Panc1 (cell line): ENCODE data around the gene FBN1. TPM values are rescaled to one million over a fixed set of nuclear protein-coding genes. Genes with fewer than 3 reads are reported as not detected.

Experiments
- ATAC-seq: fragments of 200-7000 bp; cut with Tn5 transposase; 2 replicates; pipeline ENCODE4 v1.9.1; 2020; ENCODE audit warnings: mild to moderate bottlenecking, moderate library complexity
- BruUV-seq: library from RNA; stranded (reverse); fragments of 400-500 nt; replicated peaks from 2 replicates; lab custom pipeline; 2021; lab: Mats Ljungman, UMichigan
- CTCF ChIA-PET: fragments of 300-600 bp; sonication (Branson Sonifier 250); formaldehyde crosslinking; loops from one replicate; lab custom pipeline; 2022; ENCODE audit warnings: antibody characterized with exemption; lab: Charles Lee
- POLR2A ChIA-PET: fragments of 300-600 bp; sonication (Branson Sonifier 250); formaldehyde crosslinking; loops from one replicate; lab custom pipeline; 2022; ENCODE audit warnings: antibody characterized with exemption; lab: Charles Lee
- DNase-seq: peaks from one replicate; pipeline ENCODE4 v3.0.0-alpha.2; 2010; ENCODE audit warnings: low read depth, low spot score
- H3K27ac ChIP-seq: 2 replicates; pipeline ENCODE4 v1.5.1; 2011; ENCODE audit warnings: mild to moderate bottlenecking, low read length, inconsistent platforms
- H3K27me3 ChIP-seq: fragments of 200-500 bp; sonication (Bioruptor generic); 2 replicates; pipeline ENCODE4 v1.6.0; 2014; ENCODE audit warnings: low read length, inconsistent platforms; ENCODE audit not compliant: control insufficient read depth, insufficient read depth
- H3K36me3 ChIP-seq: fragments of 200-500 bp; sonication (Bioruptor generic); 2 replicates; pipeline ENCODE4 v1.5.1; 2014; ENCODE audit warnings: inconsistent platforms, mild to moderate bottlenecking, low read length, moderate library complexity; ENCODE audit not compliant: control insufficient read depth, insufficient read depth
- H3K4me1 ChIP-seq: 2 replicates; pipeline ENCODE4 v1.5.1; 2011; ENCODE audit warnings: inconsistent platforms, mild to moderate bottlenecking, low read length, moderate library complexity; ENCODE audit not compliant: control insufficient read depth, insufficient read depth
- H3K4me3 ChIP-seq, 2 experiments: 2 replicates each; pipeline ENCODE4 v1.5.1; 2011 to 2012; ENCODE audit warnings: low read depth in 2 of 2, low read length in 2 of 2, mild to moderate bottlenecking in 2 of 2, inconsistent platforms in 1 of 2, moderate library complexity in 1 of 2
- H3K9me3 ChIP-seq: fragments of 200-500 bp; sonication (Bioruptor generic); 2 replicates; pipeline ENCODE4 v1.5.1; 2014; ENCODE audit warnings: low read depth, mild to moderate bottlenecking, inconsistent platforms, low read length, moderate library complexity; ENCODE audit not compliant: control insufficient read depth, insufficient read depth
- POLR2AphosphoS5 ChIP-seq: IDR thresholded peaks from 2 replicates; pipeline ENCODE4 v1.6.1; 2012; ENCODE audit warnings: mild to moderate bottlenecking, low read depth, low read length, moderate library complexity
- SIN3A ChIP-seq: IDR thresholded peaks from 2 replicates; pipeline ENCODE4 v1.6.1; 2012; ENCODE audit warnings: low read depth, mild to moderate bottlenecking, low read length, moderate library complexity, borderline replicate concordance; ENCODE audit not compliant: insufficient read depth
- TCF7L2 ChIP-seq: IDR thresholded peaks from 2 replicates; pipeline ENCODE4 v1.6.1; 2011; ENCODE audit warnings: mild to moderate bottlenecking, low read depth, low read length, inconsistent platforms
- in situ Hi-C: cut with HindIII; loops from 2 replicates; pipeline ENCODE4 v1.10.0; 2016; ENCODE audit warnings: low sequenced_read_pairs, low pct_unique_long_range_greater_than_20kb
- intact Hi-C: fragments of 100-400 bp; cut with micrococcal nuclease; formaldehyde crosslinking; loops from one replicate; pipeline ENCODE4 v1.10.0; 2022; ENCODE audit not compliant: unreplicated experiment
- total RNA-seq: library from RNA; stranded (reverse); gene quantifications from one replicate; pipeline ENCODE4 v1.2.1, GENCODE V29; 2021; ENCODE audit not compliant: unreplicated experiment
- TF ChIP-seq, protein P1 (sequence below): fragments of 450-650 bp; IDR thresholded peaks from 2 replicates; pipeline ENCODE4 v1.5.1; 2017; ENCODE audit warnings: mild to moderate bottlenecking
- TF ChIP-seq, protein P2 (sequence below), 2 experiments: IDR thresholded peaks; 2 replicates each; pipeline ENCODE4 v1.6.1; 2011 to 2012; ENCODE audit warnings: low read depth in 2 of 2, control low read depth in 1 of 2, low read length in 1 of 2, mild to moderate bottlenecking in 1 of 2, moderate library complexity in 1 of 2; ENCODE audit not compliant: insufficient read depth in 1 of 2

The FBN1 gene
- total RNA-seq, 1 experiment from 2014 or later, result 0.46 TPM

DNA sequence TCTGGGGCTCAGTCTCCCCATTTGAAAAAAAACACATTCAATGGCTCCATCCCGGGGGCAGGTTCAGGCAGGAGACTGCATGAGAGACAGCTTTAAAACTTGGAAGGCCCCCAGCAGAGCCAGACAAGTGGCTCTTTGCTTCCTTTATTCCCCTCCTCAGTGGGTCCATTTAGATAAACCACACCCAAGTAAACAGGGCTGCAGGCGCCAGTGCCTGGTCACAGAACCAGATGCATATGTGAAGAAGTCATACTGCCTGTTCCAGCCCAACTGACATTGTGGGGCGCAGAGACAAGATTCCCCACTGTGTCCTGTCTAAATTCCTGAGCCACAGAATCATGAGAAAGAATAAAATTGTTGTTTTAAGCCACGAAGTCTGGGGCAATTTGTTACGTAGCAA, 9.0 kb downstream of the FBN1 start:
- TF ChIP-seq TCF7L2, result no peak
- TF ChIP-seq, protein P1, sequence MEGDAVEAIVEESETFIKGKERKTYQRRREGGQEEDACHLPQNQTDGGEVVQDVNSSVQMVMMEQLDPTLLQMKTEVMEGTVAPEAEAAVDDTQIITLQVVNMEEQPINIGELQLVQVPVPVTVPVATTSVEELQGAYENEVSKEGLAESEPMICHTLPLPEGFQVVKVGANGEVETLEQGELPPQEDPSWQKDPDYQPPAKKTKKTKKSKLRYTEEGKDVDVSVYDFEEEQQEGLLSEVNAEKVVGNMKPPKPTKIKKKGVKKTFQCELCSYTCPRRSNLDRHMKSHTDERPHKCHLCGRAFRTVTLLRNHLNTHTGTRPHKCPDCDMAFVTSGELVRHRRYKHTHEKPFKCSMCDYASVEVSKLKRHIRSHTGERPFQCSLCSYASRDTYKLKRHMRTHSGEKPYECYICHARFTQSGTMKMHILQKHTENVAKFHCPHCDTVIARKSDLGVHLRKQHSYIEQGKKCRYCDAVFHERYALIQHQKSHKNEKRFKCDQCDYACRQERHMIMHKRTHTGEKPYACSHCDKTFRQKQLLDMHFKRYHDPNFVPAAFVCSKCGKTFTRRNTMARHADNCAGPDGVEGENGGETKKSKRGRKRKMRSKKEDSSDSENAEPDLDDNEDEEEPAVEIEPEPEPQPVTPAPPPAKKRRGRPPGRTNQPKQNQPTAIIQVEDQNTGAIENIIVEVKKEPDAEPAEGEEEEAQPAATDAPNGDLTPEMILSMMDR, result no peak
- no peak for TF ChIP-seq SIN3A
- TF ChIP-seq, protein P2, sequence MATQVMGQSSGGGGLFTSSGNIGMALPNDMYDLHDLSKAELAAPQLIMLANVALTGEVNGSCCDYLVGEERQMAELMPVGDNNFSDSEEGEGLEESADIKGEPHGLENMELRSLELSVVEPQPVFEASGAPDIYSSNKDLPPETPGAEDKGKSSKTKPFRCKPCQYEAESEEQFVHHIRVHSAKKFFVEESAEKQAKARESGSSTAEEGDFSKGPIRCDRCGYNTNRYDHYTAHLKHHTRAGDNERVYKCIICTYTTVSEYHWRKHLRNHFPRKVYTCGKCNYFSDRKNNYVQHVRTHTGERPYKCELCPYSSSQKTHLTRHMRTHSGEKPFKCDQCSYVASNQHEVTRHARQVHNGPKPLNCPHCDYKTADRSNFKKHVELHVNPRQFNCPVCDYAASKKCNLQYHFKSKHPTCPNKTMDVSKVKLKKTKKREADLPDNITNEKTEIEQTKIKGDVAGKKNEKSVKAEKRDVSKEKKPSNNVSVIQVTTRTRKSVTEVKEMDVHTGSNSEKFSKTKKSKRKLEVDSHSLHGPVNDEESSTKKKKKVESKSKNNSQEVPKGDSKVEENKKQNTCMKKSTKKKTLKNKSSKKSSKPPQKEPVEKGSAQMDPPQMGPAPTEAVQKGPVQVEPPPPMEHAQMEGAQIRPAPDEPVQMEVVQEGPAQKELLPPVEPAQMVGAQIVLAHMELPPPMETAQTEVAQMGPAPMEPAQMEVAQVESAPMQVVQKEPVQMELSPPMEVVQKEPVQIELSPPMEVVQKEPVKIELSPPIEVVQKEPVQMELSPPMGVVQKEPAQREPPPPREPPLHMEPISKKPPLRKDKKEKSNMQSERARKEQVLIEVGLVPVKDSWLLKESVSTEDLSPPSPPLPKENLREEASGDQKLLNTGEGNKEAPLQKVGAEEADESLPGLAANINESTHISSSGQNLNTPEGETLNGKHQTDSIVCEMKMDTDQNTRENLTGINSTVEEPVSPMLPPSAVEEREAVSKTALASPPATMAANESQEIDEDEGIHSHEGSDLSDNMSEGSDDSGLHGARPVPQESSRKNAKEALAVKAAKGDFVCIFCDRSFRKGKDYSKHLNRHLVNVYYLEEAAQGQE (IDR thresholded peaks at IDR 0.05; ENCODE audit: insufficient read depth in 1 of 2, low read depth in 2 of 2, low read length in 1 of 2), result no peak
- TF ChIP-seq POLR2AphosphoS5, result no peak
- H3K27ac ChIP-seq, result no peak overlapping the region
- in situ Hi-C loops (no loop called here), intact Hi-C loops (no loop called here)
- CTCF ChIA-PET, result no interaction called here
- H3K9me3 ChIP-seq, result no peaks in the 10 kb centered on the region
- DNase-seq (no peak), ATAC-seq (no peak)
- no peaks in the 10 kb centered on the region for H3K27me3 ChIP-seq
- no peak overlapping the region for H3K4me3 ChIP-seq
- POLR2A ChIA-PET, result no interaction called here
- H3K36me3 ChIP-seq, result no peaks in the 10 kb centered on the region
- no peaks in the 10 kb centered on the region for H3K4me1 ChIP-seq
- BruUV-seq, result no TSS peak

DNA sequence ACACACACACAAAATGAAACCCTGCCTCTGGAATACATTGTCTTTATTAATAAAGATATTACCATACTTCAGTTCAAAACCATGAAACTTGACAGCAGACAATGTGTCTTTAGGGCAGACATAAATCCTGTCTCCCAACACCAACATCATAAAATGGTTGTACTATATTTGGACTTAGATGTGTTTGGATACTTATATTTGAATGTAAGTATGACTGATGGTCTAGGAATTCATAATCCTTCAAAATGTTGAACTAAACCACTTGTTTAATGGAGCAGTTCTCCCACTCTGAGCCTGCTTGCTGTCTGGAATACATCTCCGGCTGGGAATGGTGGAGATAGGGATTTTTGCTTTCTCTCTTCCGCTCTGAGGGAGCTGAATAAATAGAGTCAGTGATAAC, 10.6 kb downstream of the FBN1 start:
- Histone ChIP-seq H3K27me3 (0 out of 2 replicates have a peak, but pooled peaks cover 2% of the 10 kb centered on the region), H3K9me3 (no peaks in the 10 kb centered on the region), H3K36me3 (no peaks in the 10 kb centered on the region), H3K4me3 (no peak overlapping the region), H3K4me1 (no peaks in the 10 kb centered on the region), H3K27ac (no peak overlapping the region)
- no peak for TF ChIP-seq TCF7L2
- TF ChIP-seq, protein P2 (IDR thresholded peaks at IDR 0.05; ENCODE audit: insufficient read depth in 1 of 2, low read depth in 2 of 2, low read length in 1 of 2), result no peak
- TF ChIP-seq, protein P1, result no peak
- TF ChIP-seq POLR2AphosphoS5, result no peak
- TF ChIP-seq SIN3A, result no peak
- intact Hi-C loops (no loop called here), in situ Hi-C loops (no loop called here)
- CTCF ChIA-PET, result no interaction called here
- POLR2A ChIA-PET, result interaction anchor here (0.7 kb wide), 2 partner anchors 88 to 359 kb away, joined by 4 to 6 read pairs; no protein-coding TSS in a partner anchor
- no TSS peak for BruUV-seq
- DNase-seq (no peak), ATAC-seq (no peak)
